ENCODE results near the gene SLC38A2. TPM values are rescaled to one million over a fixed set of nuclear protein-coding genes. Genes with fewer than 3 reads are reported as not detected.

Gene SLC38A2
- total RNA-seq, 1 experiment from 2014 or later = 453 TPM

DNA sequence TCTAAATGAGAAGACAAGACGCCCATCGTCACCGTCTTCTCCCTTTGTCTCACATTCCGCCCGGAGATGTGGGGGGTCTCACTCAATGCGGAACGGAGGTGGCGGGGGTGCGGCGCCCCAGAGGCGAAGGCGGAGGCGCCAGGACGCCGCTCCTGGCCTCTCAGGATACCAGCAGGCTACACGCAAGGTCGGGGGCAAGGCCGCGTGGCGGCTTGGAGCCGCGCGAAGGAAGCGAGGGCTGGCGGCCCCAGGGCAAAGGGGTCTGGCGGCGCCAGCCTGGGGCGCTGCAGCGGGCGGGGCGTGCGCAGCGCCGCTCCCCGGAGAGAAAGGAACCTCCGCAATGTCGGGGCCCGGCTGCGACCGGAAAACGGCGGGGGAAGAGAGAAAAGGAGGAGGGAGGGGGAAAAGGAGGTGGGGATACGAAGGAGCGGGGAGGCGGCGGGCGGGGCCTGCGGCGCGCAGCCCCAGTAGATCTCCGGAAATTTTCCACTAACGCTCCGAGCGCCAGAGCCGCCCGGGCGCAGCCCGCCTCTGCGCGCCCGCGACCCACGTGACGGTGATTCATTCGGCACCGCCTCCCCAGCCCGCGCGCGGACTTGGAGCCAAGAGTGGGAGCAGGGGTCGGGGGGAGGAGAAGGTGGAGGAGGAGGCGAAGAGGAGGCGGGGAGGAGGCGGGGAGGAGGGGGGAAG lies 10.5 kb upstream of the SLC38A2 start:
- Histone ChIP-seq H3K18ac (ENCODE audit: insufficient read length, low read depth, low read length) (peak overlapping the region; percentile 84), H3K27ac (ENCODE audit: insufficient read length, low read depth, low read length) (peak overlapping the region; percentile 85), H4K20me1 (ENCODE audit: control insufficient read depth, insufficient read depth, insufficient read length) (no peaks in the 10 kb centered on the region), H2BK20ac (ENCODE audit: low read depth, low read length, poor library complexity, severe bottlenecking) (no peak overlapping the region), H4K8ac (replicated peaks; ENCODE audit: insufficient read length, low read depth, low read length) (no peak overlapping the region), H3K9ac (ENCODE audit: extremely low read depth, insufficient read length, low read length) (peak overlapping the region; percentile 62), H3K9me3 (ENCODE audit: control insufficient read depth, low read depth, low read length) (no peaks in the 10 kb centered on the region), H3T11ph (ENCODE audit: low read length) (no peak overlapping the region), H3K79me2 (ENCODE audit: insufficient read depth, low read length) (peaks cover 2% of the 10 kb centered on the region), H4K5ac (ENCODE audit: insufficient read length, low read depth, low read length) (peak overlapping the region; percentile 87), H4K91ac (ENCODE audit: insufficient read length, low read depth, low read length) (peak overlapping the region; percentile 20), H2BK12ac (ENCODE audit: insufficient read length, low read depth, low read length) (peak overlapping the region; percentile 3), H2AFZ (ENCODE audit: low read length) (no peak overlapping the region), H3K4me1 (ENCODE audit: insufficient read depth, low read length) (peaks cover 13% of the 10 kb centered on the region; the same call in 1 of the 2 replicates), H2BK120ac (ENCODE audit: low read depth, low read length, poor library complexity, severe bottlenecking) (no peak overlapping the region), H2BK5ac (ENCODE audit: insufficient read length, low read length) (peak overlapping the region; percentile 48), H3K4me2 (ENCODE audit: insufficient read depth, insufficient read length, low read length) (peak overlapping the region; percentile 86), H3K14ac (ENCODE audit: insufficient read depth, low read length) (peak overlapping the region; percentile 96), H3K56ac (ENCODE audit: insufficient read length, low read depth, low read length) (no peak overlapping the region), H3K23ac (ENCODE audit: insufficient read length, low read depth, low read length) (no peak overlapping the region), H2BK15ac (ENCODE audit: low read depth, low read length) (0 out of 2 replicates have a peak overlapping the region, but pooled peaks have one; percentile 32), H3K4ac (ENCODE audit: low read depth, low read length) (no peak overlapping the region), H3K27me3 (ENCODE audit: insufficient read depth, low read length) (no peaks in the 10 kb centered on the region), H2AK5ac (ENCODE audit: insufficient read length, low read length) (no peak overlapping the region), H3K79me1 (ENCODE audit: insufficient read depth, low read depth, low read length, poor library complexity, severe bottlenecking) (no peaks in the 10 kb centered on the region), H3K23me2 (ENCODE audit: insufficient read length, low read depth, low read length, poor library complexity, severe bottlenecking) (peaks cover 10% of the 10 kb centered on the region)
- peak; percentile 97 for DNase-seq
- H3K4me3 Mint-ChIP-seq = peak overlapping the region; percentile 80 to 89
- no peaks in the 10 kb centered on the region for H3K27me3 Mint-ChIP-seq (ENCODE audit: low read depth)
- H3K4me1 Mint-ChIP-seq = peaks cover 63 to 70% of the 10 kb centered on the region in 2 experiments
- WGBS (ENCODE audit: extremely low coverage, insufficient read length, low lambda C conversion rate) = no CpG with 5 or more reads among the region's 74 CpGs
- peak overlapping the region; percentile 96 to 98 (median 97) for H3K27ac Mint-ChIP-seq
- TF ChIP-seq, protein P1, sequence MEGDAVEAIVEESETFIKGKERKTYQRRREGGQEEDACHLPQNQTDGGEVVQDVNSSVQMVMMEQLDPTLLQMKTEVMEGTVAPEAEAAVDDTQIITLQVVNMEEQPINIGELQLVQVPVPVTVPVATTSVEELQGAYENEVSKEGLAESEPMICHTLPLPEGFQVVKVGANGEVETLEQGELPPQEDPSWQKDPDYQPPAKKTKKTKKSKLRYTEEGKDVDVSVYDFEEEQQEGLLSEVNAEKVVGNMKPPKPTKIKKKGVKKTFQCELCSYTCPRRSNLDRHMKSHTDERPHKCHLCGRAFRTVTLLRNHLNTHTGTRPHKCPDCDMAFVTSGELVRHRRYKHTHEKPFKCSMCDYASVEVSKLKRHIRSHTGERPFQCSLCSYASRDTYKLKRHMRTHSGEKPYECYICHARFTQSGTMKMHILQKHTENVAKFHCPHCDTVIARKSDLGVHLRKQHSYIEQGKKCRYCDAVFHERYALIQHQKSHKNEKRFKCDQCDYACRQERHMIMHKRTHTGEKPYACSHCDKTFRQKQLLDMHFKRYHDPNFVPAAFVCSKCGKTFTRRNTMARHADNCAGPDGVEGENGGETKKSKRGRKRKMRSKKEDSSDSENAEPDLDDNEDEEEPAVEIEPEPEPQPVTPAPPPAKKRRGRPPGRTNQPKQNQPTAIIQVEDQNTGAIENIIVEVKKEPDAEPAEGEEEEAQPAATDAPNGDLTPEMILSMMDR (conservative IDR thresholded peaks at IDR 0.05) = peak; percentile 32; the same call in 1 of the 3 replicates
- peaks cover 1 to 10% (median 4%) of the 10 kb centered on the region in 3 experiments; a peak in 6 of 7 replicates for H3K36me3 Mint-ChIP-seq (ENCODE audit: insufficient read depth in 1 of 3, low read depth in 3 of 3)
- H3K9me3 Mint-ChIP-seq = peaks cover 1 to 7% of the 10 kb centered on the region in 2 experiments; a peak in 3 of 5 replicates
